Erythroblast (primary cell): ENCODE data around the gene TRIP6.

Experiments used
- GATA1 ChIP-seq: IDR thresholded peaks from 2 replicates; pipeline ENCODE4 v1.6.1; 2011; ENCODE audit warnings: low read depth, mild to moderate bottlenecking, control low read depth, low read length, moderate library complexity
- POLR2A ChIP-seq: IDR thresholded peaks from 2 replicates; pipeline ENCODE4 v1.6.1; 2011; ENCODE audit warnings: mild to moderate bottlenecking, low read length

DNA sequence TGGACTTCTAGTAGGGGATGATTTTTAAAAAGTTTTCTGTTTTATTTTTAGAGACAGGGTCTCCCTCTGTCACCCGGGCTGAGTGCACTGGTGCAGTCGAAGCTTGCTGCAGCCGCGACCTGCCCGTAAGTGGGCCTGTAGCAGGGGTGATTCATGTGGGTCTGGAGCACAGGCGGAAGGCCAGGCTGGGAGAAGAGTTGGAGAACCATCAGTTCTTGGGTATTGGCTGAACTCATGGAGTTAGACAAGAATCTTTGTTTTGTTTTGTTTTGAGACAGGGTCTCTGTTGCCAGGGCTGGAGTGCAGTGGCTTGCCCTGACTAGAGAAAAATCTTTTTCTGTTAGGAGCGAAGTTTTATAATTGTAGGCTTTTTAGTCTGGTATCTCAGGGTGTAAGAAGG is 13.5 kb downstream of the TRIP6 start:
- TF ChIP-seq POLR2A, result no peak
- no peak for TF ChIP-seq GATA1
